AML-193 (cell line): ENCODE data around the gene PPCDC.
"Not testable (repeated sequence)": the region's sequence is repeated elsewhere in the genome, so short reads cannot be mapped to it uniquely, and the experiment has no call there.

ENCODE experiments used
- DNase-seq, 2 experiments: peaks; one replicate each; lab custom pipeline; 2025; lab: John Stamatoyannopoulos, UW

The PPCDC gene

GRCh38 chr15:75068748-75069147 lies 45.4 kb downstream of the PPCDC start:
- DNase-seq, result no peak

GRCh38 chr15:75069301-75069925 lies 46.0 kb downstream of the PPCDC start:
- DNase-seq, result peak; percentile 43 to 46

GRCh38 chr15:75070674-75071073 lies 47.3 kb downstream of the PPCDC start:
- no peak for DNase-seq

GRCh38 chr15:75073197-75073596 lies 49.8 kb downstream of the PPCDC start:
- no peak for DNase-seq

- DNase-seq, result no peak
These were observed 52.9 kb downstream of the PPCDC start for GRCh38 chr15:75076277-75076676.

- not testable (repeated sequence) for DNase-seq
These were observed 54.2 kb downstream of the PPCDC start for GRCh38 chr15:75077551-75077961.

- DNase-seq, result no peak
These were observed 57.8 kb downstream of the PPCDC start for GRCh38 chr15:75081150-75081549.

GRCh38 chr15:75082689-75083088 lies 59.3 kb downstream of the PPCDC start:
- no peak for DNase-seq

- DNase-seq, result not testable (repeated sequence)
These were observed 62.3 kb downstream of the PPCDC start for GRCh38 chr15:75085708-75086107.

- DNase-seq, result no peak
These were observed 66.3 kb downstream of the PPCDC start for GRCh38 chr15:75089456-75090387.

- no peak for DNase-seq
These were observed 67.0 kb downstream of the PPCDC start for GRCh38 chr15:75090388-75090734.

GRCh38 chr15:75091814-75092213 lies 68.4 kb downstream of the PPCDC start:
- DNase-seq, result no peak

GRCh38 chr15:75094961-75095478 lies 71.6 kb downstream of the PPCDC start:
- not testable (repeated sequence) for DNase-seq

- DNase-seq, result no peak
These were observed 72.2 kb downstream of the PPCDC start for GRCh38 chr15:75095594-75095993.

GRCh38 chr15:75097939-75098338 lies 74.5 kb downstream of the PPCDC start:
- no peak for DNase-seq

GRCh38 chr15:75098404-75098803 lies 75.0 kb downstream of the PPCDC start:
- no peak for DNase-seq
